ENCODE measurements around the gene THBD.

DNA sequence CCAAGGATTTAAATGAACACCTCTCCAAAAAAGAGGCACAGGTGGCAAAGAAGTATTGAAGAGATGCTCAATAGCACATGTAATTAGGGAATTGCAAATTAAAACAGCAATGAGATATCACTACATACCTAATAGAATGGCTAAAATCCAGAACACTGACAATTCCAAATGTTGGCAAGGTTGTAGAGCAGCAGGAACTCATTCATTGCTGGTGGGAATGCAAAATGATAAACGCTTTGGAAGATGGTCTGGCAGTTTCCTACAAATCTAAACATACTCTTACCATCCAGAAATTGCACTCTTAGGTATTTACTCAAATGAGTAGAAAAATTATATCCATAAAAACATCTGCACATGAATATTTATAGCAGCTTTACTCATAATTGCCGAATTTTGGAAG is 19.6 kb upstream of the THBD start:
- TF ChIP-seq L3MBTL2 (conservative IDR thresholded peaks at IDR 0.05) (no peak), TARDBP (IDR thresholded peaks at IDR 0.05) (no peak), SP1 (IDR thresholded peaks at IDR 0.05) (no peak), NFRKB (IDR thresholded peaks at IDR 0.05) (no peak), HDGF (IDR thresholded peaks at IDR 0.05; ENCODE audit: borderline replicate concordance) (no peak), SUZ12 (IDR thresholded peaks at IDR 0.05) (no peak), ZNF384 (IDR thresholded peaks at IDR 0.05) (no peak), FOXM1 (IDR thresholded peaks at IDR 0.05; ENCODE audit: borderline replicate concordance) (no peak), FOXA1 (IDR thresholded peaks at IDR 0.05) (no peak), FOXK2 (IDR thresholded peaks at IDR 0.05) (no peak), BHLHE40 (IDR thresholded peaks at IDR 0.05; ENCODE audit: borderline replicate concordance) (no peak), ELF4 (IDR thresholded peaks at IDR 0.05) (no peak), ARNT (IDR thresholded peaks at IDR 0.05) (no peak)
- TF ChIP-seq, protein P1, sequence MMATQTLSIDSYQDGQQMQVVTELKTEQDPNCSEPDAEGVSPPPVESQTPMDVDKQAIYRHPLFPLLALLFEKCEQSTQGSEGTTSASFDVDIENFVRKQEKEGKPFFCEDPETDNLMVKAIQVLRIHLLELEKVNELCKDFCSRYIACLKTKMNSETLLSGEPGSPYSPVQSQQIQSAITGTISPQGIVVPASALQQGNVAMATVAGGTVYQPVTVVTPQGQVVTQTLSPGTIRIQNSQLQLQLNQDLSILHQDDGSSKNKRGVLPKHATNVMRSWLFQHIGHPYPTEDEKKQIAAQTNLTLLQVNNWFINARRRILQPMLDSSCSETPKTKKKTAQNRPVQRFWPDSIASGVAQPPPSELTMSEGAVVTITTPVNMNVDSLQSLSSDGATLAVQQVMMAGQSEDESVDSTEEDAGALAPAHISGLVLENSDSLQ (IDR thresholded peaks at IDR 0.05): no peak
